Activated naive CD4-positive, alpha-beta T cell treated with Interleukin-2 at 50 U/mL for 16 hours (primary cell): Measurements from ENCODE around the gene APP.

Experiments
- DNase-seq: peaks from one replicate; pipeline ENCODE4 v3.0.0-alpha.2; 2020

Gene APP

DNA sequence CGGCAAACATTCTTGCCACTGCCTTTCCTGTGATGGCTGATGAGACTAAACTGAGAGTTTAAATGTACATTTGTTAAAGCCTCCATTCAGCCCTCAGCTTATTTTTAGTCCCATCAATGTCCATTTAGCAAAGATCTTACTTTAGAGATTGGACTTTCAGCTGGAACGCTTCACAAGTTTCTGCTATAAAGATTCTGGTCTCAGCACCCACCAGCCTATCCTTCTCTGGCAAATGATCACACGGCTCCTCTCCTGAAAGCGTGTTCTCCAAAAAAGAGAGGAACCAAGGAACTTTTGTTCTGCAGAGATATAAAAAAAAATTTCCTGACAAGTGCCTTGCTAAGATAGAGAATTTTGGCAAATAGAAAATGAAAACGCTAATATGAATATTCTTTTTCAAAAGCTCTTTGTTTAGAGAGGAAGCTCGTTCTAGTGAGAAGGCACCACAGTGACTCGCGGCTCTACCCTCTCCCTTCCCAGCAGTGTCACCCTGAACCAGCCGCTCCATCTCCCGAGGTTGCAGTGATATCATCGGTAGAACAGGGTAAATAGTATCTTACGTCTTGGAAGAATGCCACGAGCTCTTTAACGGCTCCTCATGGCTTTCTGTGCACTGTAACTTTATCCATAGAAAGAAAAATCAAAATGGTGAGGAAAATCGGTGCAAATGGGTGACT, 200.2 kb downstream of the APP start:
- no peak for DNase-seq

DNA sequence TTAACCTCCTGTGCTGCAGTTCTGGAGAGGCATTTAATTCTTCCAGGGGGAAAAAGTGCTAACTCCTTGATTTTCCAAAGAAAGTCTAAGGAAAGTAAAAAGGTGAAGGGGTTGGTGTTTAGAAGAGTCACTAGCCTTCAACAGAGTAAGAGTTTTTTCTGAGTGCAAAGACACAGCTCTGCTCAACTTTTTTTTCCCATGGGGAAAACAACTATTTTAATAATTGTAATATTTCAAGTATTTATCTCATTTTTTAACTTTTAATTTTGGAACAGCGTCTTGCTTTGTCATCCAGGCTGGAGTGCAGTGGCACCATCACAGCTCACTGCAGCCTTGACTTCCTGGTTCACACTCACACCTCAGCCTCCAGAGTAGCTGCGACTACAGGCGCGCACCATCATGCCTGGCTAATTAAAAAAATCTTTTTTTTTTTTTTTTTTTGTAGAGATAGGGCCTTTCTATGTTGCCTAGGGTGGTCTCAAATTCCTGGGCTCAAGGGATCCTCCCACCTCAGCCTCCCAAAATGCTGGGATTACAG, 202.6 kb downstream of the APP start:
- DNase-seq, result no peak

DNA sequence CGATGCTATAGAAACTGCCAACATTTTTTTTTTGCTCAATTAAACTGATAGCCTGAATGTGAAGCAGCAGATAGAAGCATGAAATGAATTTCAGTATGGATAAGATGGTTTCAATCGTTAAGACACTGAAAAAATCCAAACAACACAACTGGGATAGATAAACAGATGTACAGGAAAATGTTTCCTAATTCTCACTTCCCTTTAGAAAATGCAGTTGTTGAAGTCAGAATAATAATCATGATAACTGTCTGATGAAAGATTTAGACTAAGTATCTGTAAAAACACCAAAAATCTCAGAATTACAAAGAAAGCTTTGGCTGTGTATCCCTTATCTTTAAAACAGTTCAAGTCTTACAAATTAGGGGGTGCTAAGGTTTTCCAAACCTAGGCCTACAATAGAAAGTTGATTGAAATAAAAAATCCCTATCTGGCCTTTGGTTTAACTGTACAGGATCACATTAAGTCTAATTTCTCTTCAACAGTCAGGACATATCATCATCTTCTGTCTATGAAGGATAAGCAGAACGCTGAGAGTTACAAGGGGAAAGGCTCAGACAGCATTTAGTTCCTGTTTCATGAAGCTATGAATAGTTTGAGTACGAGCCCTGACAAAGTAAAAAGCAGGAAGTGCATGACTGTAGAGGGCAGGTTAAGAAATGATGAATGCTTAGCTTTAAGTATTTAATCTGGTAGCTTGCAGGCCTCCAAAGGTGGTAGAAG, 203.2 kb downstream of the APP start:
- DNase-seq, result no peak

DNA sequence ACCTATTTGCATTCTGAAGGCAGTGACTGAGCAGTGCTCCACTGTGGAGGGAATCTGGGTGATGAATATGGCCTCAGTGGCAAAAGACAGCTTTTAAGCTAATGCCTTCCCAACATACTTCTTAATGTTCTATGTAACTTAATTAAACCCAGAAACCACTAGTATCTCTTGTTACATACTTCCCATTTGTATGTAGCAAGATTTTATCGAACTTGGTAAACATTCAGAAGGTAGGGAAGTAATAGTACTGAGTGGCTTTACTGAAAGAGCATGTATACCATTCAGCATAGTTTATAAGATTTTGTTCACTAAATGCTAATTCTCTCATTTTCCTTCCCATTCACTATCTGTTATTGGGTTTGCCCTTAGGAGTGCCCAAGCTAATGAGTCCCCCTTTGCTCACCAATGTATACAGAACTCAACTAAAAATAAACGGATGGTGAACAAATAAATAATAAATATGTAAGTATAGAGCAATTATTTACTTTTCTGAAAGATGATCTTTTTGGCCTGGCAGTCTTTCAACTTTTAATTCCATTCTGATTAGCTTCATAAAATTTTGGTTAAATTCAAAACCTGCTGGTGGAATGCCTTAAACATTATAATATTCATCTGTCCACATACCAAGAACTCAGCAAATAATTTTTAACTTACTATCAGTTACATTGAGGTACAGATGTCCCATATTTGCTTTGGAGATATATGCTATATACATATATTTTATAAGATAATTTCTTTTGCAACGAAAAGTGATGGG, 204.4 kb downstream of the APP start:
- no peak for DNase-seq

DNA sequence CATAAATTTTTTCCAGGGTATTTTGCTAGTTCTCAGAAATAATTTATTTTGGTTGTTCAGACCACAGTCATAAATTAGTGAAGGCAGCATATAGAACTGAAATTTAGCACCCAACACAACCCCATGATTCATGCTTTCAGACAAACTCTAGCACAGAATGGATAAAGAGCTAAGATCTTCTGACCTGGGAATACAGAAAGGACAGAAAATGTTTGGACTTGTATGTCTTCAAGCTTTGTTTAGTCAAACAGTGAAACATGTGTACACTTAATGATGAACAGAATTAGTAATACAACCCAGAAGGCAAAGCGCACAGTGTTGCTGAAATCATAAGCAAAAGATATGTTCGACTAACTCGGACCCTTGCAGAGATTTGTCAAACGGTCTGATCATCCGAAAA, 205.6 kb downstream of the APP start:
- DNase-seq, result no peak

DNA sequence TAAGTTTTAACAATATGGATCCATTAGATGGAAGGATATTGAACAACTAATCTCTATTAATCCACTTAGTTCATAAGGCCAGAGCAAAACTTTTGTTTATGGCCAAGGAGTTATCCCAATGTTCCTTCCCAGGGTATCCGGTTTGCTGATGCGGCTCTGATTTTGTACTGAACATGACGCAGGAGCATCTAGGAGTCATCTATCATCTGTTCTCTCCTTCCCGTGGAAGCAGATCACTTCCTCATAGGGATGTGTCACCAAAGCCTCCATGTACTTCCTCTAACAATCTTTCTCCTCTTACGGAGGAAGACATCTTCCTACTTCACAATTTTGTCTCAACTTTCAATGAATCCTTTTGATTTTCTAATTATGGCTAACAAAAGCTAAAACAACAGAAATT, 206.6 kb downstream of the APP start:
- no peak for DNase-seq

DNA sequence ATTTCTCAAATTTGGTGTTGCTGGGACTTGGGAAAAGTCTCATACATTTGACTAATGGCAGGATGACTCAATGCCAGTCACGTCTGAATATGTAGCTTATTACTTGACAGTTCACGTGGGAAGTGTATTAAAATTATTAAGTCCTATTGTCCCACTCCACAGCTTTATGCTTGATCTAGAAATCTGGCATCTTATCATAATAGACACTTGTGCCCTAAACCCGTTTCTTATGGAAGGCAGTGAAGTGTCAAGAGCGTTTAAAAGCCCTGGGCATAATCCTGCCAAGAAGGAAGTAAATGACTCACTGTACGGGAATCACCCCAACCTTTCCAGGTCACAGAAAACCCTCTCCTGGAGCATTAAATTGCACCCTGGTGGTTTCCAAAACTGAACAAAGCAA, 207.4 kb downstream of the APP start:
- DNase-seq, result no peak

DNA sequence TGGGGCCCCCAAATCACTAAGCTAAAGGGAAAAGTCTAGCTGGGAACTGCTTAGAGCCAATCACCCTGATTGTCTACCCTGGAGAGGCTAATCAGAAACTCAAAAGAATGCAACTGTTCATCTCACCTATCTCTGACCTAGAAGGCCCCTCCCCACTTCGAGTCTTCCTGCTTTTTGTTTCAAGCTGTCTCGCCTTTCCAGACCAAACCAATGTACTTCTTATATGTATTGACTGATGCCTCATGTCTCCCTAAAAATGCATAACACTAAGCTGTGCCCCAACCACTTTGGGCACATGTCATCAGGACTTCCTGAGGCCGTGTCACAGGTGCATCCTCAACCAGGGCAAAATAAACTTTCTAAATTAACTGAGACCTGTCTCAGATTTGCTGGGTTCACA, 209.5 kb downstream of the APP start:
- no peak for DNase-seq

DNA sequence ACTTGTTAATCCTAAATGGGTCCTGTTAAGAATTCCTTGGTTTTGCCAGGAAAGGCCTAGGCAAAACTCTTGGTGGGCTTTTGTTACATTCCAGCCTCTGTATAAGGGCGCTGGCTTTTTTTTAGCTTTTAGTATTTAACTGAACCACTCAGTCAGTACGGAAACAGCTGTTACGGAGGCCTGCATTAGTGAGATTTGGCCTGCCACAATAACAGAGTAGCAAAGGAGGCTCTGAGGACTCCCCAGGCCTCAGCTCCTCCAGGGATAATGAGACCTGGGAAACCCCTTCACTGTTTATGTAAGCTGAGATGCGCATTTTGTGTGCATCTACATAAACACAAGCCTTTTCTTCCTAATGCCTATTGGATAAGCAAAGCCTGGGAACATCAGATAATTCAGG, 210.2 kb downstream of the APP start:
- no peak for DNase-seq

DNA sequence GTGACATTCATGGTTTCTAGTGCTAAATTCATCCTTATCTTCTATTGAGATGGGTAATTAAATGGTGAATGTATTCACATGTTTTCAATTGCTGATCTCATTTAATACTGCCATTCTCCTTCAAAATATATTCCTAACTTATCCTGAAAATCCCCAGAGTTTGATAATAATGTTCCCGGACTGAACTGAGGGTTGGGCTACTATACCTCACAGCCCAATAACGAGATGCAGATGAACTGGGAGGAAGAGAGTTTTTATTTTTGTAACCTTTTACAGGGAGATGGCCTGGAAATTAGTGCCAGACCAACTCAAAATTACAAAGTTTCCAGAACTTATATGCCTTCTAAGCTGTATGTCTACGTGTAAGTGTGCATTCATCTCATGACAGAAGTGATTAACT, 210.8 kb downstream of the APP start:
- DNase-seq, result no peak

DNA sequence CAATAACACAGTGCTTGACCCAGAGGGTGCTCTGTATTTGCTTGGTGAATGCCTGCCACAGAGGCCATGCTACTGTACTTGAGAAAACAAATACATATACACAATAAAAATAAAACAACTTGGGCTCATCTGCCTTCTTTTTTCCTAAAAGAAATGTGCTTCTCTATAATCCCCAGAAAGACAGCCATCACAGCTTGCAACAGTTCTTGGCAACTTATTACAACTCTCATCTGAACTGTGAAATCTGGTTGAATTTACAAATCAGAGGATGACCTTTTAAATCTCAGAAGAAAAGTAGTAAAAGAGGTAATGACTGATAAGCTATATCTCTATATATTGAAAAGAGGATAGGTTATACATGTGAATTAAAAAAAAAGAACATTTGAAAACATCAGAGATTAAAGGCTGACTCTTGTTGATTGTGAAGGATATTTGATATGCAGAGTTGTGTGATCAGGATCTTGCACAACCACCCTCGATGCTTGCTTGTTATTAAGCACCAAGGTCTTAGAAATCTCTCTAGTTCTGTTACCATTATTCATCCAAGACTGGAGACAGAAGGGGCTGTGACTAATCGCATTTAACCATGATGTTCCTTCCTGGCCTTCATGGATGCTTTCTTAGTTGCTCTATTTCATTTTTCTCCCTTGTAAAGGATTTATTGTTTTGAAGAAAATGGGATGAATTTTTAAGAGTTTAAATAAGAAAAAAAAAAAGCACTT, 213.4 kb downstream of the APP start:
- no peak for DNase-seq

DNA sequence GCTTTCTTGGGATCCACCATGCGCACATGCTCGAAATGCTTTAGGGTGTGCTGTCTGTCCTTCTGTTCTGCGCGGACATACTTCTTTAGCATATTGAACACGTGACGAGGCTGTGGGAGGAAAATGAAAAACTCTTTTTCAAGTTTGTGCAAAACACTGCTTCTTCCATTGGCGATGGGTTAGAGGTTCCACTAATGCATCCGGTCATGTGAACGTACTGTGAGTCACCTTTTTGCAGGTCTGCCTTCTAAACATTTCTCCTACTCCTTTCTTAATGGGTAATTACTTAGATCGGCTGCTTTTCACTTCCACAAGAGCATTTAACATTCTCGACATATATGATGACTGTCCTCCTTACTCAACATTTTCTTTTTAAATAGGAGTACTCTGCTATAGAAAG, 214.9 kb downstream of the APP start:
- DNase-seq, result no peak

DNA sequence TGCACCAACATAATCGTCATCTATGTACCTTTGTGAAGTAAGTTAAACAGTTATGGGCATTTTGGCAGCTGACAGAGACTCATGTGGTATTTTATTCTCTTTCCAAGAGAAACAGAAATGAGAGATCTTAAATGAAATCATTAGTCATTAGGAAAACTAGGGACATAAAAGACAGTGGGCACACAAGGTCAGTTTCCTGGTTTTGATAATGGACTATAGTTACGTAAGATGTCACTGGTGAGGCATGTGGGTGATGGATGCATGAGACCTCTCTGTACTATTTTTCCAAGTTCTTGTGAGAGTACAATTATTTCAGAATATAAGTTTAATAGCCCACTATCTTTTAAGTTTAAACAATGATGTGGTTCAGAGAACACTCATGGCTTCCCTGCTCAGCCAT, 216.9 kb downstream of the APP start:
- DNase-seq, result no peak

DNA sequence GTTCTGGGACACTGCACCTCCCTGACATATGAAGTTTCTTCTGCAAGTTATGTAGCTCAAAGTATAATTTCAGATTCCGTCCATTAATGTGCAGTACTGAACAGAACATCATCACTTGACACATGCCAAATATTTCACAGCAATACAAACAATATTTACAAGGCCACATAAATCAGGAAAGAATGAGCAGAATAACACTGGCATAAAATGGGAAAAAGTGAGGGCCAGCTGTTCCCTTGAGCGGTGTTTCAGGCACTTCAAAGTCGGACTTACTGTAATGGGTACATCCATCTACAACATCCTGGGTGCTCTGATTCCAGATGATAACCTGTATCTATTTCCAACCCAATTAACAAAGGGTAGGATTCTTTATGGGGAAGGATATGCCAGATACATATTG, 217.4 kb downstream of the APP start:
- DNase-seq, result no peak

DNA sequence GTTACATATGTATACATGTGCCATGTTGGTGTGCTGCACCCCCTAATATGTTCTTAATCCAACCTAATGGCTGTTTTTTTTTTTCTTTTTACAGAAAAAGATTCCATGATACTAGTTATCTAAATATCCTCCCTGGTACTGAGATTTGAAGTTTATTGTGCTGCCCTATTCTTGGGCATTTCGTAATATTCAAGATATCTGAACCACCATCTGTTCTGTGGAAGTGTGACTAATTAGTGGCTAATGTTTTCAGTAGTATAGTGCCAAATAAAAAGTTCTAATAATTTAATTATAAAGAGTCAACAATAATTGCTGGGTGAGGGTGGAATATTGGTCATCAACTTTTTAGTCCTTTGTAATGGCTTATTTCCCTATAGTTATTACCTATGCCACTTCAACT, 218.3 kb downstream of the APP start:
- DNase-seq, result no peak

DNA sequence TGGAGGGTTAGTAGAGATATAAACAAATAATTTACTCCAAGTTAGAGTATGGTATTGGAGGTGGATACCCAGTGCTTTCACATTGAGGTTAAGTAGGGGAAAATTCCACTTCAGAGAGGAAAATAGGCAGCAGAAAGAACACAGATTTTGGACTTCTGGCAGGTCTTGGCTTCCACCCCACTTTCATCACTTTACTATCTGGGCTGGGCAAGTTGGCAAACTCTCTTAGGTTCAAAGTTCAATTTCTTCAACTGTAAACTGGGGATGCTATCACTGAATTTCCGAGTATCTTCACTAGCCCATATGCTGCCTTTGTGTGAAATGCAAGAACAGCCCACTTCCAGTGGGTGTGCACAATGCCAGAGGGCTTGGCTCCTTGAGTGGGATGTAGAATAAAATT, 220.9 kb downstream of the APP start:
- DNase-seq, result no peak

DNA sequence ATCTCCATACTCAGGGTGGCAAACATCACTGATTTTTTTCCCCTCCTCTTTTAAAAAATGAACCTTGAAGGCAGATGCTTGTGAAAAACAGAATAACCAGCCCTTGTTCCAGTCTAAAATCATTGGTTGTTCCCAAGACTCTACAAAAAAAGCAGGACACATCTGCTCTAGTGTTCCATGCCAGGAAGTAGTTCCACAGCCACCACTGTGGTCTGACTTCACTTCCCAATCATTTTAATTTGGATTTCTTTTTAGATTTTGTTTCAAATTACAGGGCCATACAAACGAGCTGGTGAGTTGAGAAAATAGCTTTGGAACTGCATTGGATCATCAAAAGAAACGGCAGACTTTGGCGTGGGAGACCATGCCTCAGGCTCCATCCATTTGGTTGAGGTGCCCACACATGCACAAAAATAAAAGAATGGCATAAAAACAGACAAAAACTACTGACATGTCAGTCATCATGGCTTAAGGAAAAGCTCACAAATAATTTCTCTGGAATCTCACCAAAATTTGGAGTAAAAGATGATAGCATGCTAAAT, 225.8 kb downstream of the APP start:
- no peak for DNase-seq

DNA sequence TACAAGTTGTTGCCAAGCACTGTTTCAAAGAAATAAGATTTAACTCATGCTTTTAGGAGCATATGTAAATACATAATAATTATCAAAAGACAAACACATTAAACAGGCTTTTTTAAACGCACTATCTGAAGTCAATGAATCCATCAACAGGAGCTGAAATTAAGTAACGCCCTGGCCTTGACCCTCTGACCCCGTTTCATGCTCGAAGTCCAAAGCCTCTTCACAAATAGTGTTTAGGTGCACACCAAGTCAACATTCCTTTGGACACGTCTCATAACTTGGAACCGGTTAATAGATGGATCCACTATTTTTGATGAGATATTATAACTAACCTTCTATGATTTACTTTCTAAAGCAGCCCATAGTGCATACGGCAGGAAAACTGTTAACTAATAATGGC, 226.5 kb downstream of the APP start:
- no peak for DNase-seq

DNA sequence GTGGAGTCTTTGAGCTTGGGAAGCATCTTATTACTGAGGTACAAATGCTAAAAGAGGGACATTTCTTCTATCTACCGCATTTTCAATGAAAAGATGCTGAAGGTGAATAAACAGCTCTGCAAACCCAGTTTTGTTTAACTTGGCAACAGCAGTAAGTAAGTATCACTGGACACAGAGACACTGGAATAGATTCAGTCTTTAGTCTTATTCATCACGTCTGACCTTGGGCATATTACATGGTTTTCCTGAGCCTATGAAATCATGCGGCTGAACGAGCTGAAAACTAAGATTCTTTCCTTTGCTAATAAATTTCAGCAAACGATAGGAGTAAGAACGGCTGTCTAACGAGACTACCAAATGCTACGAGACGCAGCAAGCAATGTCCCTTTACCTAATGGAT, 228.4 kb downstream of the APP start:
- DNase-seq, result no peak

DNA sequence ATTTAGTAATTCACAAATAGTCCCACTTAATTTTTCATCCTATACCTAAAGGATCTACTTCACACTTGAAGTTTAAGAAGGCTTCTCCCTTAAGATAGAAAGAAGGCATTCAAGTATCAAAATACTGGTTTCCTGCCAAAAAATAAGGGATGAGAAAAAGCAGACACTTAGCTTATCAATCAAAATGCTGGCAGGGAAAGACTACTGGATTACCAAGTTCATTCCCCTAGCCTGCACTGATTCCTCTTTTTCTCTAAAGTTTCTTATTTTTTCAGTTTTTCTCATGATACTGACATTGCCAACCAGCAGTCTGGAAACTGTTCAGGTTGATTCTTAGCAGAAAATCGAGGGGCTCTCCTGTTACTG, 231.2 kb downstream of the APP start:
- no peak for DNase-seq

DNA sequence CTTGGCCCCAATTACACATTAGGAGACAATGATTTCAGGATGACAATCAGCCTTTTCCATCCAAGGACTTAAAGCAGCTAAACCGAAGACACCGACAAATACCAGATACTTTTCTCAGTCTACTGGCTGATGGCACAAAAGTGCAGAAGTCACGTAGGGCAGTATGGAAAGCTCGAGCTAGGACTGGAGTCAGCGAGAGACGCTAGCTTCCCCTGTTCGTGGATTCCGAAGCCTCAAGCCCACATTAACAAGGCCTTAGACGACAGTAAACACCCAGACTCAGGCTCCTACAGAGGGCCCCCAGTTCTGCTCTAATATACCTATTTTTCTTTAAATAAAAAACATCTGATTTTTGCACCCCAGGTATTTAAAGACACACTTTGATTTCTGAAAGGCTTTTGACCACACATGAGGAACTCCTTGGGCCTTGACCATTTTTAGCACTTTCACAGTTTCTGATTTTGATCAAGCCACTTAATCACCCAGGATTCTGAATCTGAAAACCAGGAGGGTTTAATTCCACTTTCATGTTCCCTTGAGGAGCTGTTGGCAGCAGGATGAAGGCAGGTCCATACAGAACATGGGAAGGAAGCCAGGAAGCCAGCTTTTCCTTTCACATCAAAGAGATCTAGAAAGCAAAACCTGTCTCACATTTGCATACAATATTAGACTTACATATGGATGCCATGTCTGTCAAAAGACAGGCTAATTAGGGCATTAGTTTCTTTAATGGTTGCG, 231.7 kb downstream of the APP start:
- DNase-seq, result no peak

DNA sequence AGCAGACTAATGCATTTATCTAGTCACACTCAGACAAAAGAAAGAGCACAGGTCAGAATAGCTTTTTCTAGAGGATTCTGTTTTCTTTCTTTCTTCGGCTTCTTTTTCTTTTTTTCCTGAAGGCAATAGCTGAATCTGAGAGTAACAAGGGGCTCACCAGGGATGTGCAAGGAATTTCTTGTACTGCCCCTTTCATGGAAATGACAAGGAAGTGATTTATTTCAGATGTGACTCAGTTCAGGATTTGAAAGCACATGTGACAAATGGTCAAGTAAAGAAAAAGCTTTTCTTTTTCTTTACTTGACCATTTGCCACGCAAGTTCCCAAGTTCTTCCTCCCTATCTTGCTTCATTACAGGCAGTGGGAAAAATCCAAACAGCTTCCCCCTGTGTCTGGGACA, 233.8 kb downstream of the APP start:
- no peak for DNase-seq
